ENCODE results near the gene PRR22.
"Not testable (repeated sequence)": the region's sequence is repeated elsewhere in the genome, so short reads cannot be mapped to it uniquely, and the experiment has no call there.

The PRR22 gene

GRCh38 chr19:5785423-5785822 is 877 bp upstream of the PRR22 start:
- no peak overlapping the region for H3K4me3 ChIP-seq
- no peak overlapping the region for H3K27ac ChIP-seq
- no peak for DNase-seq (ENCODE audit: low spot score)
- TF ChIP-seq CTCF (IDR thresholded peaks at IDR 0.05): no peak

GRCh38 chr19:5782945-5783919 is 1.3 kb downstream of the PRR22 start:
- TF ChIP-seq CTCF (IDR thresholded peaks at IDR 0.05): no peak
- DNase-seq (ENCODE audit: low spot score): no peak

GRCh38 chr19:5782322-5782721 is 2.2 kb downstream of the PRR22 start:
- no peak overlapping the region for H3K27ac ChIP-seq
- H3K4me3 ChIP-seq: no peak overlapping the region
- DNase-seq (ENCODE audit: low spot score): no peak
- TF ChIP-seq CTCF (IDR thresholded peaks at IDR 0.05): no peak

More at GRCh38 chr19:5782945-5783919, 1.3 kb downstream of the PRR22 start:
- H3K4me3 ChIP-seq: no peak overlapping the region
- H3K27ac ChIP-seq: no peak overlapping the region

- H3K4me3 ChIP-seq; H3K27ac ChIP-seq; DNase-seq (ENCODE audit: low spot score): not testable (repeated sequence)
Observed at GRCh38 chr19:5780916-5781315, 3.6 kb downstream of the PRR22 start.

GRCh38 chr19:5778402-5778801 is 6.1 kb downstream of the PRR22 start:
- H3K4me3 ChIP-seq: no peak overlapping the region
- TF ChIP-seq CTCF (IDR thresholded peaks at IDR 0.05): no peak
- no peak for DNase-seq (ENCODE audit: low spot score)

GRCh38 chr19:5775668-5776309 is 8.8 kb downstream of the PRR22 start:
- no peak for TF ChIP-seq CTCF (IDR thresholded peaks at IDR 0.05)
- no peak overlapping the region for H3K4me3 ChIP-seq
- no peak for DNase-seq (ENCODE audit: low spot score)
- H3K27ac ChIP-seq: no peak overlapping the region

More at GRCh38 chr19:5778402-5778801, 6.1 kb downstream of the PRR22 start:
- no peak overlapping the region for H3K27ac ChIP-seq

GRCh38 chr19:5774921-5775320 is 9.6 kb downstream of the PRR22 start:
- DNase-seq (ENCODE audit: low spot score): no peak
- Histone ChIP-seq H3K4me3 (no peak overlapping the region), H3K27ac (no peak overlapping the region)
- TF ChIP-seq CTCF (IDR thresholded peaks at IDR 0.05): no peak
